HT1080 (cell line): Measurements from ENCODE around the gene RECK. TPM values are rescaled to one million over a fixed set of nuclear protein-coding genes. Genes with fewer than 3 reads are reported as not detected.
"Not testable (repeated sequence)": the region's sequence is repeated elsewhere in the genome, so short reads cannot be mapped to it uniquely, and the experiment has no call there.

Experiments used
- DNase-seq: peaks from one replicate; pipeline ENCODE4 v3.0.0-alpha.2; 2015; ENCODE audit warnings: low read depth
- total RNA-seq: library from RNA; depleted of rRNA; stranded (reverse); fragments of >200 nt; shearing (Covaris generic); gene quantifications from 2 replicates; pipeline ENCODE4 v1.2.3, GENCODE V29; 2014

RECK gene
- total RNA-seq, 1 experiment from 2014 or later, result 7.5 TPM

GRCh38 chr9:36153746-36154145 lies 117.0 kb downstream of the RECK start:
- DNase-seq, result no peak

- DNase-seq, result peak; percentile 73
These were observed 117.7 kb downstream of the RECK start for GRCh38 chr9:36154331-36154952.

- no peak for DNase-seq
These were observed 119.4 kb downstream of the RECK start for GRCh38 chr9:36156116-36156515.

- DNase-seq, result no peak
These were observed 121.4 kb downstream of the RECK start for GRCh38 chr9:36158122-36158521.

- DNase-seq, result no peak
These were observed 122.2 kb downstream of the RECK start for GRCh38 chr9:36158917-36159316.

- DNase-seq, result not testable (repeated sequence)
These were observed 122.8 kb downstream of the RECK start for GRCh38 chr9:36159509-36159908.

- DNase-seq, result not testable (repeated sequence)
These were observed 123.4 kb downstream of the RECK start for GRCh38 chr9:36160126-36160525.

- no peak for DNase-seq
These were observed 124.5 kb downstream of the RECK start for GRCh38 chr9:36161187-36161586.

- DNase-seq, result no peak
These were observed 125.6 kb downstream of the RECK start for GRCh38 chr9:36162211-36162738.

GRCh38 chr9:36163049-36163785 lies 126.5 kb downstream of the RECK start:
- DNase-seq, result peak; percentile 76

GRCh38 chr9:36163786-36164170 lies 127.1 kb downstream of the RECK start:
- DNase-seq, result peak; percentile 24

- no peak for DNase-seq
These were observed 127.7 kb downstream of the RECK start for GRCh38 chr9:36164372-36164771.

GRCh38 chr9:36164989-36165388 lies 128.3 kb downstream of the RECK start:
- DNase-seq, result no peak

GRCh38 chr9:36165826-36166167 lies 129.1 kb downstream of the RECK start:
- DNase-seq, result no peak

GRCh38 chr9:36166168-36166927 lies 129.6 kb downstream of the RECK start:
- DNase-seq, result peak; percentile 88

- DNase-seq, result no peak
These were observed 132.5 kb downstream of the RECK start, which contains the start of gene CCIN for GRCh38 chr9:36169166-36169565. CCIN (plus strand) TSS chr9:36169388; CDS start chr9:36169503, 115 bp downstream.

GRCh38 chr9:36169708-36170107 lies 133.0 kb downstream of the RECK start:
- no peak for DNase-seq

GRCh38 chr9:36170531-36170930 lies 133.8 kb downstream of the RECK start:
- no peak for DNase-seq

GRCh38 chr9:36173861-36174260 lies 137.1 kb downstream of the RECK start:
- no peak for DNase-seq
